GM23248 (cell line): ENCODE results near the gene PRCC. TPM values are rescaled to one million over a fixed set of nuclear protein-coding genes. Genes with fewer than 3 reads are reported as not detected.

ENCODE experiments used
- DNase-seq: peaks from one replicate; pipeline ENCODE4 v3.0.0-alpha.2; 2015
- H2AFZ ChIP-seq: fragments of 200-600 bp; sonication (generic); 2 replicates; pipeline ENCODE4 v1.6.1; 2016; ENCODE audit warnings: antibody characterized with exemption
- H3F3A ChIP-seq: fragments of 200-600 bp; sonication (generic); 2 replicates; pipeline ENCODE4 v1.6.1; 2016; ENCODE audit warnings: mild to moderate bottlenecking, antibody characterized with exemption, mixed run types; ENCODE audit not compliant: insufficient read depth
- H3K27ac ChIP-seq: fragments of 200-600 bp; sonication (generic); 2 replicates; pipeline ENCODE4 v1.5.1; 2016; ENCODE audit warnings: mild to moderate bottlenecking
- H3K27me3 ChIP-seq: fragments of 200-600 bp; sonication (generic); replicated peaks from 2 replicates; pipeline ENCODE4 v1.6.1; 2016; ENCODE audit warnings: mild to moderate bottlenecking; ENCODE audit not compliant: insufficient read depth
- H3K36me3 ChIP-seq: fragments of 200-600 bp; sonication (generic); 2 replicates; pipeline ENCODE4 v1.6.1; 2016; ENCODE audit warnings: low read depth, mild to moderate bottlenecking
- H3K4me1 ChIP-seq: fragments of 200-600 bp; sonication (generic); 2 replicates; pipeline ENCODE4 v1.6.1; 2016; ENCODE audit warnings: mild to moderate bottlenecking; ENCODE audit not compliant: insufficient read depth
- H3K4me2 ChIP-seq: fragments of 200-600 bp; sonication (generic); one replicate; pipeline ENCODE4 v1.6.1; 2016; ENCODE audit warnings: mild to moderate bottlenecking; ENCODE audit not compliant: unreplicated experiment
- H3K4me3 ChIP-seq: fragments of 200-600 bp; sonication (generic); 2 replicates; pipeline ENCODE4 v1.5.1; 2016; ENCODE audit warnings: mild to moderate bottlenecking
- H3K79me2 ChIP-seq: fragments of 200-600 bp; sonication (generic); 2 replicates; pipeline ENCODE4 v1.6.1; 2016; ENCODE audit warnings: mild to moderate bottlenecking; ENCODE audit not compliant: insufficient read depth
- H3K9ac ChIP-seq: fragments of 200-600 bp; sonication (generic); 2 replicates; pipeline ENCODE4 v1.6.1; 2016; ENCODE audit warnings: mild to moderate bottlenecking
- H3K9me2 ChIP-seq: fragments of 200-600 bp; sonication (generic); 2 replicates; pipeline ENCODE4 v1.6.1; 2016; ENCODE audit warnings: mixed run types, mild to moderate bottlenecking, moderate library complexity; ENCODE audit not compliant: insufficient read depth
- H3K9me3 ChIP-seq: fragments of 200-600 bp; sonication (generic); one replicate; pipeline ENCODE4 v1.6.1; 2017; ENCODE audit warnings: low read depth
- H4K20me1 ChIP-seq: fragments of 200-600 bp; sonication (generic); 2 replicates; pipeline ENCODE4 v1.6.0; 2016; ENCODE audit not compliant: insufficient read depth
- EZH2 ChIP-seq: fragments of 200-600 bp; sonication (generic); IDR thresholded peaks from 2 replicates; pipeline ENCODE4 v1.6.1; 2018; ENCODE audit warnings: antibody characterized with exemption, mild to moderate bottlenecking; ENCODE audit not compliant: insufficient read depth, poor library complexity, severe bottlenecking
- EZH2phosphoT487 ChIP-seq: fragments of 200-600 bp; sonication (generic); IDR thresholded peaks from 2 replicates; pipeline ENCODE4 v1.6.1; 2018; ENCODE audit warnings: antibody characterized with exemption, moderate library complexity, mild to moderate bottlenecking, low read depth; ENCODE audit not compliant: insufficient read depth
- WGBS, 2 experiments: methylation state at CpG; one replicate each; pipeline ENCODE4 v1.1.6; 2015 to 2017; ENCODE audit warnings: low lambda C conversion rate in 2 of 2, low coverage in 1 of 2; ENCODE audit errors: missing lambda C conversion rate in 2 of 2; 5-methylcytosine and 5-hydroxymethylcytosine counted together
- in situ Hi-C: fragments of 300-500 bp; cut with MboI; formaldehyde crosslinking; loops from 2 replicates; pipeline ENCODE4 v1.15.0; 2020
- polyA plus RNA-seq: library from polyadenylated mRNA; unstranded; fragments of >200 nt; fragmentation: Nextera tagmentation; extraction: Ambion mirVana; gene quantifications from 2 replicates; pipeline ENCODE4 v1.2.1, GENCODE V29; 2016
- total RNA-seq: library from RNA; depleted of rRNA; stranded (reverse); fragments of >200 nt; shearing (Covaris generic); gene quantifications from 2 replicates; pipeline ENCODE4 v1.2.3, GENCODE V29; 2014

Gene PRCC
- total and polyA plus RNA-seq, 2 experiments from 2014 or later: 32.4 to 57.0 TPM

DNA sequence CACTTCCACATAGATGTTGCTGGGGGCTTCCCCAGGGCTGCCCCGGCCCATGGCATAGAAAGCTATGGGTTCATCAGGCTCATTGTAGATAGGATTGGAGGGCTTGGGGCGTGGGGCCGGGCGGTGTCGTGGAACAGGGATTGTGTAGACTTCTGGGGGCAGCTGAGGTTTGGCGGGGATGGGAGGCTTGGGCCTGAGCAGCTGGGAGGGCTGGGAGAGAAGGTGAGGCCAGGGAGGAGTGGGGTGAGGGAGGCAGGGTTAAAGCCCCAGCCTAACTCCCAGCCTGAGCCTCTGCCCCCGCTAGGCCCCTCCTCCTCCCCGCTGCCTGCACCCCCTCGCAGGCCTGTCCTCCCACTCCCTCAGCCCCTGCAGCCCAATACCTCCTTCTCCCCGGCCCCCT, 41.9 kb downstream of the PRCC start:
- no peak overlapping the region for H3K9ac ChIP-seq
- no peak for TF ChIP-seq EZH2
- no peak for TF ChIP-seq EZH2phosphoT487
- no peaks in the 10 kb centered on the region for H3K79me2 ChIP-seq
- DNase-seq: no peak
- peaks cover 6% of the 10 kb centered on the region for H3F3A ChIP-seq
- no peak overlapping the region for H3K27ac ChIP-seq
- no peak overlapping the region for H3K4me2 ChIP-seq
- H3K4me3 ChIP-seq: no peak overlapping the region
- peaks cover 15% of the 10 kb centered on the region for H3K4me1 ChIP-seq
- in situ Hi-C loops: no loop called here
- H3K9me2 ChIP-seq: no peaks in the 10 kb centered on the region
- H2AFZ ChIP-seq: no peak overlapping the region
- H3K9me3 ChIP-seq: no peaks in the 10 kb centered on the region
- H4K20me1 ChIP-seq: no peaks in the 10 kb centered on the region
- 94 to 95% methylated on average over 5 to 10 of the region's 10 CpGs for WGBS, 2 experiments
- H3K27me3 ChIP-seq: no peaks in the 10 kb centered on the region
- no peaks in the 10 kb centered on the region for H3K36me3 ChIP-seq

DNA sequence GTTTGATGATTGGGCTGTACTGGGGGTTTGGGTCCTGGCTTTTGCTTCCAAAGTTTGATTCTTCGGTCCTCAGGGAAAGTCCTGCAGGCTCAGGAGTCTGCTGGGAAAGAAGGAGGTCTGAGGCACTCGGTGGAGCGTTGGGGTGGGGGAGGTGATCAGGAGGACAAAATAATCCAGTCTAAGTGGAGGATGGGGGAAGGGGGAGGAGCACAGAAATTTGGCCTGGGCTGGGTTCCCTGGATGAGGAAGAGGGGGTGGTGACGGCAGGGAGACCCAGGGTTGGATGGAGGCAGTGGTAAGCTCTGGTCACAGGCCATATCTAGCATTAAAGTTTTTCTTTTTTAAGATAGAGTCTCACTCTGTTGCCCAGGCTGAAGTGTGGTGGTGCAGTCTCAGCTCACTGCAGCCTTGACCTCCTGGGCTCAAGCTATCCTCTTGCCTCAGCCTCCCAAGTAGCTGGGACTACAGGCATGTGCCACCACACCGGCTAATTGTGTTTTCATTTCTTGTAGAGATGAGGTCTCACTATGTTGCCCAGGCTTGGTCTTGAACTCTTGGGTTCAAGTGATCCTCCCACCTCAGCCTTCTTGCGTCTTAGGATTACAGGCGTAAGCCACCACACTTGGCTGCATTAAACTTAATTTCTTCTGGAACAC, 42.5 kb downstream of the PRCC start:
- H3K4me2 ChIP-seq: no peak overlapping the region
- no peaks in the 10 kb centered on the region for H3K36me3 ChIP-seq

DNA sequence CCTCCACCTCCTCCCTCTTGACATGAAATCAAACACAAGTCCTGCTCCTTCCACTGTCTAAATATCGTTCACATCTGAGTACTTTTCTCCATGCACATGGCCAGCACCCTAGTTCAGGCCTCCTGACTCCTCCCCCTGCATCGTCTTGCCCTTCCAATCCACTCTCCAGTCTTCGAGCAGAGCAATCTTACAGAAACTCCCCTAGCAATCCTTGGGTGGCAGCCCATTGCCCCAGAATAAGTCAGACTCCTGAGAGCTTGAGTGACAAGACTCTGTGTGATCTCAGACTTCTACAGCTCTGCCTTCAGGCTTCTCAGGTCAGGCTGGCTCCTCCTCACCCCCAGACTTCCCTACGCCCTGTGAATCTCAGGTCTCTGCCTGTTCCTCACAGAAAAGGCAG, 43.8 kb downstream of the PRCC start:
- H3K36me3 ChIP-seq: no peaks in the 10 kb centered on the region
- no peak for DNase-seq
- peaks cover 27% of the 10 kb centered on the region for H3K4me1 ChIP-seq
- in situ Hi-C loops: no loop called here
- TF ChIP-seq EZH2: no peak
- TF ChIP-seq EZH2phosphoT487: no peak
- H3K79me2 ChIP-seq: no peaks in the 10 kb centered on the region
- no peak overlapping the region for H2AFZ ChIP-seq
- no peak overlapping the region for H3K4me3 ChIP-seq
- no peaks in the 10 kb centered on the region for H3K27me3 ChIP-seq
- H3K9me3 ChIP-seq: no peaks in the 10 kb centered on the region
- no peak overlapping the region for H3K27ac ChIP-seq
- H3F3A ChIP-seq: peaks cover 3% of the 10 kb centered on the region
- H4K20me1 ChIP-seq: no peaks in the 10 kb centered on the region
- no peak overlapping the region for H3K4me2 ChIP-seq
- H3K9me2 ChIP-seq: no peaks in the 10 kb centered on the region
- WGBS, 2 experiments: 63 to 75% methylated on average over 4 of the region's 4 CpGs
- no peak overlapping the region for H3K9ac ChIP-seq

More for the DNA sequence above, 42.5 kb downstream of the PRCC start:
- Histone ChIP-seq H4K20me1 (no peaks in the 10 kb centered on the region), H3K4me3 (no peak overlapping the region), H3F3A (peaks cover 6% of the 10 kb centered on the region), H3K79me2 (no peaks in the 10 kb centered on the region), H3K9ac (no peak overlapping the region), H3K9me3 (no peaks in the 10 kb centered on the region), H2AFZ (no peak overlapping the region), H3K27ac (no peak overlapping the region), H3K27me3 (no peaks in the 10 kb centered on the region), H3K4me1 (peaks cover 20% of the 10 kb centered on the region), H3K9me2 (no peaks in the 10 kb centered on the region)
- 95 to 98% methylated on average over 7 of the region's 7 CpGs for WGBS, 2 experiments
- no peak for DNase-seq
- in situ Hi-C loops: no loop called here
- TF ChIP-seq EZH2 (no peak), EZH2phosphoT487 (no peak)

DNA sequence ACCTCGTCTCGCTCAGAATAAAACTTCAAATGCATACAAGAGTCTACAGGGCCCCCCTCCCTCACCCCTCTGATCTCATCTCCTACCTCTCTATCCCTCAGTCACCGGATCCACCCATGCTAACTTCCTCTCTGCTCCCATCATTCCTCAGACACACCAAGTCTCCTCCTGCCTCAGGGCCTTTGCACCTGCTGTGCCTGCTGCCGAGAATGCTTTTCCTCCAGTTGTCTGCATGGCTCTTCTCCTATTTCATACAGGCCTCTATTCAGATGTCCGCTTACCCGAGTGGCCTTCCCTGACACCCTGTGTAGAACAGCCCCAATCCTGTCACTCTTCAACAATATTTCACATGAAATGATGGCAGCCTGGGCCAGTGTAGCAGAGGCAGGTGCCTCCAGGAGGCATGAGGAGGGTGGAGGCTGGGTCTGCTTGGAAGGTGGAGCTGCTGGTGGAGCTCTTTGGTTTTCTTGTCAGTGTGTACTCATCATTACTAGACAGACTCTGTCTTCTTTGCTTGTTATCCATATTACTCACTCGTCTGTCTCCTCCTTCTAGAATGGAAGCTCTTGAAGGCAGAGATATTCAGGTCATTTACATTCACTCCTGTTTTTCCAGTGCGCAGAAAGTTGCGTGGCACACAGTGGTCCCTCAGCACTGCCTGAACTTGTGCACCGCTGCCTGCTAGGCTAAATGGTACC, 45.1 kb downstream of the PRCC start:
- peak; percentile 50 for DNase-seq
- in situ Hi-C loops: no loop called here
- H3K4me3 ChIP-seq: no peak overlapping the region
- TF ChIP-seq EZH2phosphoT487 (no peak), EZH2 (no peak)
- no peaks in the 10 kb centered on the region; the same call in 1 of the 2 replicates for H3F3A ChIP-seq
- H3K9me2 ChIP-seq: no peaks in the 10 kb centered on the region
- no peaks in the 10 kb centered on the region for H4K20me1 ChIP-seq
- H2AFZ ChIP-seq: no peak overlapping the region
- H3K9ac ChIP-seq: no peak overlapping the region
- no peak overlapping the region for H3K27ac ChIP-seq
- H3K36me3 ChIP-seq: no peaks in the 10 kb centered on the region
- H3K79me2 ChIP-seq: no peaks in the 10 kb centered on the region
- peaks cover 33% of the 10 kb centered on the region for H3K4me1 ChIP-seq
- H3K4me2 ChIP-seq: no peak overlapping the region
- WGBS, 2 experiments: 95 to 99% methylated on average over 10 of the region's 10 CpGs
- no peaks in the 10 kb centered on the region for H3K9me3 ChIP-seq
- H3K27me3 ChIP-seq: no peaks in the 10 kb centered on the region
